ENCODE data around the gene SMAD3. TPM values are rescaled to one million over a fixed set of nuclear protein-coding genes. Genes with fewer than 3 reads are reported as not detected.
"Not testable (repeated sequence)": the region's sequence is repeated elsewhere in the genome, so short reads cannot be mapped to it uniquely, and the experiment has no call there.

The SMAD3 gene
- total and polyA plus RNA-seq, 2 donors: 28.3 to 31.2 TPM

- Histone ChIP-seq H3K27ac (ENCODE audit: low read depth) (no peak overlapping the region), H3K4me3 (ENCODE audit: low read depth, low read length) (no peak overlapping the region), H3K4me1 (ENCODE audit: insufficient read depth) (peaks cover 4% of the 10 kb centered on the region), H3K36me3 (ENCODE audit: insufficient read depth) (no peaks in the 10 kb centered on the region)
- WGBS: 93% methylated on average over 6 of the region's 6 CpGs
- DNase-seq (ENCODE audit: extremely low spot score): no peak
Observed at GRCh38 chr15:67119238-67119846, 53.9 kb downstream of the SMAD3 start.

DNA sequence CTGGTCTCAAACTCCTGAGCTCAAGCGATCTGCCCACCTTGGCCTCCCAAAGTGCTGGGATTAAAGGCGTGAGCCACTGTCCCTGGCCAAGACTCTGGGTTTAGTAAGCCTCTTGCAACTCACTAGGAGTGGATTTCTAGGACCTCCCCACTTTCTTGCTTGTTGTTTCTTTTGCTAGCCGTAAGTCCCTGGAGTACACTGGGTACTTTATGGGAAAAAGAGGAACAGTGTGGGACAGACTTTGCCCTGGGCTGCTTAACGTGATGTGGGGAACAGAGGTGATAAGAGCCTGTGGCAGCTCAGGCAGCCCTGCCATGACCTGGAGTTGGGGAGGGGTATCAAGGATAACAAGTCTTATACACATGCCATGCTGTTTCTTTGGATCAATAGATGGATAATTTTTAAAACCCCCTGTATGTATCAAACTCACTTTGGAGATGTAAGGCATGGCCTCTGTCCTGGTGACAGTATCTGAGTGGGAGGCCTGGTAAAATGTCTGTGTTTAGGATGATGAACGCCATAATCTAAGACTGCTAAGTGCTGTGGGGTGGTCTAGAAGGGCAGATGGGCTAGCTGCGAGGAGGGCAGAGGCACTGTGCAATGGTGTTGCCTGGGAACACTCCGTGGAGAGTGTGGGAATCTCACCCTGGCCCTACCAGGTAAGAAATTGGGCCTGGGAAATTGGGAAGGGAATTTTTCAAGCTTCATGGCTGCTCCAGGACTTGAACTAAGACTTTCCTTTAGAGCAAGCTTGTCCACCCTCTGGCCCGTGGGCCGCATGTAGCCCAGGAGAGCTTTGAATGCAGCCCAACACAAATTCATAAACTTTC is 54.8 kb downstream of the SMAD3 start:
- Histone ChIP-seq H3K4me1 (ENCODE audit: insufficient read depth) (peaks cover 4% of the 10 kb centered on the region), H3K36me3 (ENCODE audit: insufficient read depth) (no peaks in the 10 kb centered on the region), H3K4me3 (ENCODE audit: low read depth, low read length) (no peak overlapping the region), H3K27ac (ENCODE audit: low read depth) (peak overlapping the region; percentile 99)
- no peak for DNase-seq (ENCODE audit: extremely low spot score)
- 59% methylated on average over 9 of the region's 9 CpGs for WGBS

DNA sequence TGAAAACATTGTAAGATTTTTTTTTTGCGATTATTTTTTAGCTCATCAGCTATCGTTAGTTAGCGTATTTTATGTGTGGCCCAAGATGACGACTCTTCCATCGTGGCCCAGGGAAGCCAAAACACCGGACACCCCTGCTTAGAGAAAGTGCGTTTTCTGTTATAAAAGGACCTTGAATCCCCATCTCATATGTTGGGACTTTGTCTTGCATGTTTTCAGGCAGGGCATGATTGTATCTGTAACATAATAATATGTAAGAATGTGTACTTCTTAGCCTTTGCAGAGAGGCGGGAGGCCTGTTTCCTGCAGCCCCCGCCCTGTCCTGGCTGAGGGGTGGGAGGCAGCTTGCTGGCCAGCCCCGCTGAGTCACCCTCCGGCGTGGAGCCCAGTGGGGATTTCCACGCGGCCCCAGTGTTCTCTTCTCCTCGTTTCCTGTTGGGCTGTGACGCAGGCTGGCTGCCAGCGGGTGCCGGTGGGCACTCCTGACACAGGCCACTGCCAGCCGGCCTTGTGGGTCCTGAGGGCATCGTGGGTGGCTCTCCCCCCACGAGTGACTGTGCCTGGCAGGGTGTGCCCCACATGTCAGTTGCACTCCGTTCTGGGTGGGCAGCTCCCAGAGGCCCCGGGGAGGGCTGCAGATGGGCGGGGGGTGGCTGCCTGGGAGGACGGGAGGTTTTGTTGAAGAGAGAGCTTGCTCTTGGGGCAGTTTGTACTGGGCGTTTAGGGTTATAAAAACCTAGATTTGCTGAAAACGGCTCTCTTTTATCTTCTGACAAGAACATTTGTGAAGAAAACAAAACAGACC is 55.6 kb downstream of the SMAD3 start:
- Histone ChIP-seq H3K36me3 (ENCODE audit: insufficient read depth) (no peaks in the 10 kb centered on the region), H3K4me3 (ENCODE audit: low read depth, low read length) (no peak overlapping the region), H3K4me1 (ENCODE audit: insufficient read depth) (peaks cover 4% of the 10 kb centered on the region), H3K27ac (ENCODE audit: low read depth) (peak overlapping the region; percentile 99)
- no peak for DNase-seq (ENCODE audit: extremely low spot score)
- 6% methylated on average over 27 of the region's 27 CpGs for WGBS

DNA sequence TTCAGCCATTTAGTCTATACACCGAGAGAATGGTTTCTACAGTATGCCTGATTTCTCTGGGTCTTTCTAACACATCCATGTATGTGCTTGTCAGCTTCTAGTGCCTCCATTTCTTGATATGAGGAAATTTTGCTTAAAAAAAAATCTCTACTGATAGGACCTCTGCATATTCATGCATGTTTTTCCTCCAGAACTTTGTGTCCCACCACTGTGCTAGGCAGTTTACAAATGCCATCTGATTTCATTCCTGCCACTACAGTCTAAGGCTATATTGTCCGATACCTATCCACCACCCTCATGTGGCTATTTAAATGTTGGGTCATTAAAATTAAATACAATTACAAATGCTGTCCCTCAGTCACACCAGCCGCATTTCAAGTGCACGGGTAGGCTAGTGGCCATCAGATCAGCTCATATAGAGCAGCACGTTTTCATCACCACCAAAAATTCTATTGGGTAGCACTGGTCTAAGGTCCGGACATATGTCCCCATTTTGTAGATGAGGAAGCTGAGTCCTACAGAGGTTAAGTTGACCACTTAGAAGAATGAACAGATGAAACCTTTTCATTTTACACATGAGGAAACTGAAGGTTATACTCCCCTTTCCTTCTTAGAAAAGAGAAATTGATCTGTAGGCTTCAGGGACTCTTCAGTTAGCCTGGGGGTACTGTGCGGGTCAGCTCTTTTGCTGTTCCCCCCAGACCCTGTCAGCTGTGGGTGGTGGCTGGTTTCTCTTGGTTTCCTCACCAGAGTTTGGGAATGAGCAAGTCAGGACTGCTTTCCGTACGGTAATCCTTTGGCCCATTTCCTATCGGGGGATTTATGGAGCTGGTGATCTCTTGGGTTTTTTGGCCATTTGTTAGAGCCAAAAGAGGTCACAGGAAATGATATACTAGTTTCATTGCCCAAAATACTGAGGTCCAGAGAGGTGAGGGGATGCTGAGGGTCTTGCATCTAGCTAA is 56.5 kb downstream of the SMAD3 start:
- Histone ChIP-seq H3K4me3 (ENCODE audit: low read depth, low read length) (no peak overlapping the region), H3K4me1 (ENCODE audit: insufficient read depth) (peaks cover 4% of the 10 kb centered on the region), H3K27ac (ENCODE audit: low read depth) (peak overlapping the region; percentile 99), H3K36me3 (ENCODE audit: insufficient read depth) (no peaks in the 10 kb centered on the region)
- WGBS: 55% methylated on average over 10 of the region's 10 CpGs
- no peak for DNase-seq (ENCODE audit: extremely low spot score)

- peak overlapping the region; percentile 99 for H3K27ac ChIP-seq (ENCODE audit: low read depth)
- H3K4me1 ChIP-seq (ENCODE audit: insufficient read depth); H3K36me3 ChIP-seq (ENCODE audit: insufficient read depth); H3K4me3 ChIP-seq (ENCODE audit: low read depth, low read length); DNase-seq (ENCODE audit: extremely low spot score): not testable (repeated sequence)
- 88% methylated on average over 5 of the region's 5 CpGs for WGBS
Observed at GRCh38 chr15:67122816-67123215, 57.4 kb downstream of the SMAD3 start.

GRCh38 chr15:67123291-67123690 is 57.9 kb downstream of the SMAD3 start:
- 93% methylated on average over 8 of the region's 8 CpGs for WGBS

DNA sequence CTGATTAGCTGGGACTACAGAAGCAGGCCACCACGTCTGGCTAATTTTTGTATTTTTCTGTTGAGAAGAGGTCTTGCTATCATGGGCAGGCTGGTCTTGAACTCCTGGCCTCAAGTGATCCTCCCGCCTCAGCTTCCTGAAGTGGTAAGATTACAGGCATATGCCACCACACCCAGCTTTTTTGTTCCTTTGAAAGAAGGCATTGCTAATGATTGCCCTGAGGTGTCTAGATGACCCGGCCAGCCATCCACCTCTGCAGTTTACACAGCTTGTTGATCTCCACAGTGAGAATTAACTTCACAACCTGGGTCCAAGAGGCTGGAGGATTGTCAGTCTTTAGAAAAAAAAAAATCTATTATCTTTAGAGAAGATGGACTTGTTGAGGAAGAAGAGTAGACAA is 58.7 kb downstream of the SMAD3 start:
- 83% methylated on average over 3 of the region's 3 CpGs for WGBS
- no peak overlapping the region for H3K27ac ChIP-seq (ENCODE audit: low read depth)
- no peak for DNase-seq (ENCODE audit: extremely low spot score)
- H3K4me3 ChIP-seq (ENCODE audit: low read depth, low read length): no peak overlapping the region
- H3K36me3 ChIP-seq (ENCODE audit: insufficient read depth): no peaks in the 10 kb centered on the region
- H3K4me1 ChIP-seq (ENCODE audit: insufficient read depth): peaks cover 4% of the 10 kb centered on the region

More at GRCh38 chr15:67123291-67123690, 57.9 kb downstream of the SMAD3 start:
- not testable (repeated sequence) for H3K4me1 ChIP-seq (ENCODE audit: insufficient read depth); H3K36me3 ChIP-seq (ENCODE audit: insufficient read depth); DNase-seq (ENCODE audit: extremely low spot score); H3K4me3 ChIP-seq (ENCODE audit: low read depth, low read length); H3K27ac ChIP-seq (ENCODE audit: low read depth)

- H3K27ac ChIP-seq (ENCODE audit: low read depth): peak overlapping the region; percentile 86
- H3K4me1 ChIP-seq (ENCODE audit: insufficient read depth): peaks cover 4% of the 10 kb centered on the region
- WGBS: 35% methylated on average over 13 of the region's 13 CpGs
- no peak for DNase-seq (ENCODE audit: extremely low spot score)
- H3K36me3 ChIP-seq (ENCODE audit: insufficient read depth): no peaks in the 10 kb centered on the region
- H3K4me3 ChIP-seq (ENCODE audit: low read depth, low read length): no peak overlapping the region
Observed at GRCh38 chr15:67124911-67125588, 59.6 kb downstream of the SMAD3 start.

DNA sequence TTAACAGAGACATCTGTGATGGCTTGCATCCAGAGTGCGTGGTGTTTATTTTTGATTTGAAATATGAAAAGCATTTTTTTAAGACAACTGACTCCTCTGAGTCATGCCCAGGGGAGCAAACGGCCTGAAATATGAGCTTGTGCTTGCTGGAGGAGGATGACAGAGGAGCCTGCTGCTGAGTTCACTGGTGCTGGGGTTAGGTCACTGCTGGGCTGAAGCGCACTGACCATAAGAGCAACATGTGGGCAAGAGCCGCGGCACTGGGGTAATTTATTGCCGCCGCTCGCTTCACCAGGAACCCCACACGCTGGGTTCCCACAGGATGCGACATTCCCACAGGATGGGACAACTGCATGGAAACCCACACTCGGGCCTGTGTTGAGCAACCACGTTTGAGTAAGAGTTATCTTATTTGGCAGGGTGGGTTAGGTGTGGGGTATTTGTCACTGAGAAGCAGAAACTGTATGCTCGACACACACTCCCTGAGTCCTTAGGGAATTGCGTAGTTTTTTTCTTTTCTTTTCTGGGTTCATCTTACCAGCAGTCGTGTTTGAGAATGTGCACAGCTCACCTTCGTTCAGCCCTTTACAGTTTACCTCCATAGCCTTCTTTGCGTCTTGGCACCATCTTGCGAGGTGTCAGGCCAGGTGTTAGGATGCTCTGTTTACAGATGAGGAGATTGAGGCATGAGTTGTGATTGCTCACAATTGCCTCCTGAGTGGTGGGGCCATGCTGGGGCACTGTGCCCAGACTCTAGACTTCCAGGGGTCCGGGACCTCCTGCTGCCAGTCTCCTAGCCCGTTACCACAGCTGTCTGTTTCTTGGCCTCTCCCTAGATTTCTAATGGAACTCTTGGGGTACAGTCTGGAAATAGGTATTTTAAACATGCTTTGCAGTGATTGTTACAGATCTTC is 60.4 kb downstream of the SMAD3 start:
- WGBS: 35% methylated on average over 20 of the region's 20 CpGs
- Histone ChIP-seq H3K4me1 (ENCODE audit: insufficient read depth) (peaks cover 2% of the 10 kb centered on the region), H3K27ac (ENCODE audit: low read depth) (peak overlapping the region; percentile 86), H3K36me3 (ENCODE audit: insufficient read depth) (no peaks in the 10 kb centered on the region), H3K4me3 (ENCODE audit: low read depth, low read length) (no peak overlapping the region)
- DNase-seq (ENCODE audit: extremely low spot score): no peak

- WGBS: 63% methylated on average over 16 of the region's 16 CpGs
- no peak for DNase-seq (ENCODE audit: extremely low spot score)
- peaks cover 2% of the 10 kb centered on the region for H3K4me1 ChIP-seq (ENCODE audit: insufficient read depth)
Observed at GRCh38 chr15:67126551-67127330, 61.3 kb downstream of the SMAD3 start.

DNA sequence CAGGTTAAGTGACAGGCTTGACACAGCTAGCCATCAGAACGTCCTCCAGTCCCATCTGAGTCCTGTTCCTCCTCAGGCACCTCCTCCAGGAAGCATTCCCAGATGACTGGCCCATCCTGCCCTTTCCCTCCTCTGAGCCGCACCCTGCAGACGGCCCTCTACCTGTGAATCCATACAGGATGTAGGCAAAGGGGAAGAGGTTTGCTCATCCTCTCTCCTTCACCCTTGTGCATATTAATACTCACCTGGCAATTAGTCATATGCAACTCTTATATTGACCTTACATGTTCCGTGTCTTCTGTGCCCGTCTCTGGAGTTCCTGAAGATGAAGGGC is 61.9 kb downstream of the SMAD3 start:
- Histone ChIP-seq H3K4me1 (ENCODE audit: insufficient read depth) (no peaks in the 10 kb centered on the region), H3K27ac (ENCODE audit: low read depth) (peak overlapping the region; percentile 57)

More at GRCh38 chr15:67126551-67127330, 61.3 kb downstream of the SMAD3 start:
- no peaks in the 10 kb centered on the region for H3K36me3 ChIP-seq (ENCODE audit: insufficient read depth)
- H3K27ac ChIP-seq (ENCODE audit: low read depth): peak overlapping the region; percentile 57
- no peak overlapping the region for H3K4me3 ChIP-seq (ENCODE audit: low read depth, low read length)

More for the DNA sequence above, 61.9 kb downstream of the SMAD3 start:
- DNase-seq (ENCODE audit: extremely low spot score): no peak
- Histone ChIP-seq H3K36me3 (ENCODE audit: insufficient read depth) (no peaks in the 10 kb centered on the region), H3K4me3 (ENCODE audit: low read depth, low read length) (no peak overlapping the region)
- WGBS: 75% methylated on average over 5 of the region's 5 CpGs

All from urinary bladder (tissue), 4 donors.